Activated naive CD4-positive, alpha-beta T cell treated with anti-CD3 and anti-CD28 coated beads, Interleukin-2, amount 10 ng/mL, durations not matched to agents 7 days and 5 days (primary cell): ENCODE results near the gene NCL.

Experiments used
- CTCF ChIA-PET: fragments of 350-600 bp; sonication (Branson Sonifier 250); formaldehyde crosslinking; loops from one replicate; lab custom pipeline; 2021; ENCODE audit warnings: antibody characterized with exemption; lab: Charles Lee
- DNase-seq: peaks from one replicate; pipeline ENCODE4 v3.0.0-alpha.2; 2020
- H3K27ac Mint-ChIP-seq: one replicate; pipeline ENCODE4 v1.8.0; 2021; ENCODE audit warnings: mild to moderate bottlenecking, moderate library complexity, mixed read lengths
- H3K27me3 Mint-ChIP-seq: one replicate; pipeline ENCODE4 v1.8.0; 2021; ENCODE audit warnings: mild to moderate bottlenecking, mixed read lengths
- H3K36me3 Mint-ChIP-seq: one replicate; pipeline ENCODE4 v1.8.0; 2021; ENCODE audit warnings: mixed read lengths
- H3K4me1 Mint-ChIP-seq: one replicate; pipeline ENCODE4 v1.8.0; 2021; ENCODE audit warnings: mixed read lengths
- H3K4me3 Mint-ChIP-seq: one replicate; pipeline ENCODE4 v1.8.0; 2021; ENCODE audit warnings: mild to moderate bottlenecking, moderate library complexity, mixed read lengths
- H3K9me3 Mint-ChIP-seq: one replicate; pipeline ENCODE4 v1.8.0; 2021; ENCODE audit warnings: mixed read lengths

The NCL gene, protein sequence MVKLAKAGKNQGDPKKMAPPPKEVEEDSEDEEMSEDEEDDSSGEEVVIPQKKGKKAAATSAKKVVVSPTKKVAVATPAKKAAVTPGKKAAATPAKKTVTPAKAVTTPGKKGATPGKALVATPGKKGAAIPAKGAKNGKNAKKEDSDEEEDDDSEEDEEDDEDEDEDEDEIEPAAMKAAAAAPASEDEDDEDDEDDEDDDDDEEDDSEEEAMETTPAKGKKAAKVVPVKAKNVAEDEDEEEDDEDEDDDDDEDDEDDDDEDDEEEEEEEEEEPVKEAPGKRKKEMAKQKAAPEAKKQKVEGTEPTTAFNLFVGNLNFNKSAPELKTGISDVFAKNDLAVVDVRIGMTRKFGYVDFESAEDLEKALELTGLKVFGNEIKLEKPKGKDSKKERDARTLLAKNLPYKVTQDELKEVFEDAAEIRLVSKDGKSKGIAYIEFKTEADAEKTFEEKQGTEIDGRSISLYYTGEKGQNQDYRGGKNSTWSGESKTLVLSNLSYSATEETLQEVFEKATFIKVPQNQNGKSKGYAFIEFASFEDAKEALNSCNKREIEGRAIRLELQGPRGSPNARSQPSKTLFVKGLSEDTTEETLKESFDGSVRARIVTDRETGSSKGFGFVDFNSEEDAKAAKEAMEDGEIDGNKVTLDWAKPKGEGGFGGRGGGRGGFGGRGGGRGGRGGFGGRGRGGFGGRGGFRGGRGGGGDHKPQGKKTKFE

DNA sequence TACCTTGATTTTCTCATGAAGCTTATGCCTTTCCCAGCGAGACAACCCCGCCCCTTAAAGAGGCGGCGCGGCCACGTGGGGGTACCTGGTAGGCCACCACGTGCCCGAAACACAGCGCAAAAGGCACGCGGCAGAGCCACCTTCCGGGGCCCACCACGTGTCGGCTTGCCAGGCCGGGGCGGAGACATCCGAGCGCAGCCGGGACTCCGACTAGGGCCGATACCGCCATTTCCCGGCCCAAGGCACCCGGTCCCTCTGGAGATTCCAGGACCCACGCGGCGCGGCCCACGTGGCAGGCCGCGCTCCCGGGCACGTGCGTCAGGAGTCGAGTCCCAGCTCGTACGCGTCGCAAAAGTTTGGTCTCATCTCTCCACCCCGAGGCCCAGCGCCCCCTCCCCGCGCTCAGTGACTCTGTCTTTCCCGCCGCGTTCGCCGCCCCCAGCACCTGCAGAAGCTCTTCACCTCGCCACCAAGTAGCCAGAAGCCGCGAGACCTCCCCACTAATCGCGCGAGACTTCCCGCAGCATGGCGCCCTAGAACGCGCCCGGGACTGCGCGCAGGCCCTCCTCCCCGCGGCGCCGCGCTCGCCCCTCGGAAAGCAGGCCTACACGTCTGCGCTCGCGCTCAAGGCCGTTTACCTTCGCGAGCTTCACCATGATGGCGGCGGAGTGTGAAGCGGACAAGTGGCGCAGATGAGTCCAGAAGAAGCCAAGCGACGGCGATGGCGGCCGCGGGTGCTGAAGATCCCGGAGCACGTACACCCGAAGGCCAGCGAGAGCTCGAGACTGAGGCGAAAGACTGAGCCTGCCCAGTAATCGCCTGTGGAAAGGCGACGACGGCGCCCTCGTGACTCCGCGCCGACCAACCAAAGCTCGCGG lies at the start of gene NCL:
Gene NCL, minus strand, starts transcription at position 787 of the 878 bp plus-strand sequence. Its CDS starts 131 bp downstream, at position 656.
- Mint-ChIP-seq H3K4me3 (peak within 1 kb of the TSS; percentile 94), H3K9me3 (no peaks in the 10 kb centered on the region), H3K4me1 (peaks cover 49% of the 10 kb centered on the region), H3K27ac (peak within 1 kb of the TSS; percentile 99), H3K36me3 (peaks cover 41% of the 10 kb centered on the region), H3K27me3 (no peaks in the 10 kb centered on the region)
- CTCF ChIA-PET, result interaction anchor here (0.8 to 5.0 kb wide), 9 partner anchors 9 to 250 kb away, joined by 3 to 34 read pairs (median 3); no protein-coding TSS in a partner anchor
- peak; percentile 93 for DNase-seq

DNA sequence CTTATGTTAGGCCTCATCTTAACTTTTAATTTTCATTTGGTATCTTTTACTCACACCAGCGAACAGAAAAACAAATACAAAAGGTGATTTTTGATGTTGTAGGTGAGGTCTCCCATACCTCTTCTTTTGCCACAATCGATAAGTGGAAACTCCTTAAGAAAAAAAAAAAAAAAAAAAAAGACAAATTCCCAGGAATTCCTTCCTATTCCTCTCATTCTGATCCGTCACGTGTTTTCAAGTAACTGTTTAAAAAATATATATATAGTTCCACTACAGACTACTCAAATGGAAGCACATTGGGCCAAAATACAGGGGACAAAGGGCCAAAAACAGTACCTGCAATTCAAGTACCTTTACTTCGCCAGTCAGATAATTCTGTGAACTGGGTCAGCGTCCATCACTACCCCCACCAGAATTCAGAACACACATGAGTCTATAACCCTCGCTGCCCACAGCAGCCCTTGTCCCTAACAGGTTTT lies 49.5 kb upstream of the NCL start:
- Mint-ChIP-seq H3K4me3 (peak overlapping the region; percentile 81), H3K27ac (peak overlapping the region; percentile 88), H3K27me3 (peaks cover 18% of the 10 kb centered on the region), H3K4me1 (peaks cover 25% of the 10 kb centered on the region), H3K36me3 (peaks cover 2% of the 10 kb centered on the region), H3K9me3 (no peaks in the 10 kb centered on the region)
- CTCF ChIA-PET, result no interaction called here
- no peak for DNase-seq

DNA sequence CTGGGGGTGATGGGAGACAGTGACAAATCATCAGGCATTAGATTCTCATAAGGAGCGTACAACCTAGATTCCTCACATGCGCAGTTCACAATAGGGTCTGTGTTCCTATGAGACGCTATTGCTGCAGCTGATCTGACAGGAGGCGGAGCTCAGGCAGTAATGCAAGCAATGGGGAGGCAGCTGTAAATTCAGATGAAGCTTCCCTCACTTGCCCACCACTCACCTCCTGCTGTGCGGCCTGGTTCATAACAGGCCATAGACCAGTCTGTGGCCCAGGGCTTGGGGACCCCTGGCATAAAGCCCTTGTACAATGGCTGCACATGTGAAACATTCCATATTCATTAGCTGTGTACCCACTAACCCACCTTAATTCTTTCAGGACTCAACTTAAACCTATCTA lies 47.9 kb upstream of the NCL start:
- Mint-ChIP-seq H3K27me3 (peaks cover 8% of the 10 kb centered on the region), H3K27ac (no peak overlapping the region), H3K36me3 (peaks cover 2% of the 10 kb centered on the region), H3K4me1 (peaks cover 20% of the 10 kb centered on the region), H3K4me3 (no peak overlapping the region), H3K9me3 (no peaks in the 10 kb centered on the region)
- DNase-seq, result no peak
- CTCF ChIA-PET, result interaction anchor here (1.1 to 1.4 kb wide), 2 partner anchors 29 to 90 kb away, joined by 3 to 6 read pairs; no protein-coding TSS in a partner anchor

DNA sequence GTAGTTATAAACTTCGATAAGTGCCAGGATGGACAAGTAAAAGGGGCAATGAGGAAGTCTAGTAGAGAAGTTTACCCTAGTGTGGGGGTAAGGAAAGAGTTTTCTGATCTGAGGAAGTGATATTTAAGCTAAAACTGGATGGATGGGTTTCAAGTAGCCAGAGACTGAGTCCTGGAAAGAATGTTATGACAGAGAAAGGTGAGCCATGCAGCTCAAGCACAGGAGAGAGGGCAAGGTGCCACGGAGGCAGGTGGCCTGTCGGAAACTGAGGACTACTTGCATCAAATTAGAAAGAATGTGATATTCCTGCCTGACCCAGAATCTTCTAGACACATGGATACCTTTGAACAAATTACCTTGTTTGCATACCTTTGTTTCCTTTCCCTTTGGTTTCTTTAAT lies 39.5 kb upstream of the NCL start:
- H3K4me1 Mint-ChIP-seq, result no peaks in the 10 kb centered on the region

DNA sequence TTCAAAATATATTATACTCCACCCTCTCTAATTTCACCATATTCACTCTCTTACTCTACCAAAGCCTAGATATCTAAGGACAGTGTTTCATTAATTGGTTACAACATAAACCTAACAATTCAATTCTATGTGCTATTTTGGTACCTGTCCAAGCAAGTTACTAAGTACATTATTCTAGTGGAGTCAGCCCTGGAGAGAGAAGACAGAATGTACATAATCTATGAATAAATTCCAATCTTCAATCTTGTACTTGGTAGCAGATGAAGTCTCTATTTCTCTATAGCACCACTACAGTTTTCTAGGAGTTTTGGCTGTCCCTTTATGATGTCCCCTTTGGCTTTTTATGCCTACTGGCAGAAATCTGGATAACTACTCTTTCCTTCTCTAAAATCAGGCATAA lies 38.3 kb upstream of the NCL start:
- H3K4me3 Mint-ChIP-seq, result no peak overlapping the region
- no peak overlapping the region for H3K27ac Mint-ChIP-seq
- CTCF ChIA-PET, result no interaction called here
- no peaks in the 10 kb centered on the region for H3K4me1 Mint-ChIP-seq
- no peaks in the 10 kb centered on the region for H3K27me3 Mint-ChIP-seq
- DNase-seq, result no peak
- H3K9me3 Mint-ChIP-seq, result no peaks in the 10 kb centered on the region
- no peaks in the 10 kb centered on the region for H3K36me3 Mint-ChIP-seq

More for the DNA sequence above, 39.5 kb upstream of the NCL start:
- H3K9me3 Mint-ChIP-seq, result no peaks in the 10 kb centered on the region
- no peak overlapping the region for H3K27ac Mint-ChIP-seq
- DNase-seq, result no peak
- no peaks in the 10 kb centered on the region for H3K36me3 Mint-ChIP-seq
- H3K27me3 Mint-ChIP-seq, result no peaks in the 10 kb centered on the region
- CTCF ChIA-PET, result no interaction called here
- H3K4me3 Mint-ChIP-seq, result no peak overlapping the region

DNA sequence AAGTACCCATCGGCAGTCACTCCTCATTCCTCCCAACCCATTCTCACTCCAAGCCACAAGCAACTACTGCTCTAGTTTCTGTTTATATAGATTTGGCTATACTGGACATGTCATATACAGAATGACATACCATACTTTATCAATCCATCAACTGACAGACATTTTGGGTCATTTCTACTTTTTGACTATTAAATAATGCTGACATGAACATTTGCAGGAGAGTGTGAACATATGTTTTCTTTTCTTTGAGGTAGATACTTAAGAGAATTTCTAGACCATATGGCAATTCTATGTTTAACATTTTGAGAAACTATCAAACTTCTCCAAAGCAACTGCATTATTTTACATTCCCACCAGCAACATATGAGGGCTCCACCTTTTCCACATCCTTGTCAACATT lies 33.4 kb upstream of the NCL start:
- no peaks in the 10 kb centered on the region for H3K9me3 Mint-ChIP-seq
- no peak overlapping the region for H3K4me3 Mint-ChIP-seq
- H3K36me3 Mint-ChIP-seq, result no peaks in the 10 kb centered on the region
- H3K27ac Mint-ChIP-seq, result no peak overlapping the region
- no peaks in the 10 kb centered on the region for H3K27me3 Mint-ChIP-seq
- CTCF ChIA-PET, result interaction anchor here (1.6 kb wide), 1 partner anchor 14 kb away, joined by 3 read pairs; no protein-coding TSS in a partner anchor
- no peak for DNase-seq
- no peaks in the 10 kb centered on the region for H3K4me1 Mint-ChIP-seq

DNA sequence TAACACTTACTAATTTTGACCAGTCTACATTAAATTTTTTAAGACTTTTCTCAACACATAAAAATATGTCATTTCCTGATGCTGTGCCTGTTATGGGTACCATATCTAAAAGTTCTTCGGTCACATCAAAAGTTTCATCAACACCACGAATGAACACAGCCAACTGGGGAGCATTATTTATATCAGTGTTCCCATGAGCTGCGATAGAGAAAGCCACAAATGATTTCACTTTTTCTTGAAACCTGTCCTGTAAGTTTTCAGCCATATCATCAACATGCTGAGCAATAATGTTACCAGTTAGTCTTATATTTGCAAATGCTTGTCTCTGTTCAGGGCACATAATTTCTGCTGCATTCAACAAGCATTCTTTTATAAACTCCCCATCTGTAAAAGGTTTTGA lies 30.4 kb upstream of the NCL start:
- H3K4me3 Mint-ChIP-seq, result no peak overlapping the region
- no peaks in the 10 kb centered on the region for H3K4me1 Mint-ChIP-seq
- no peaks in the 10 kb centered on the region for H3K36me3 Mint-ChIP-seq
- H3K27me3 Mint-ChIP-seq, result no peaks in the 10 kb centered on the region
- DNase-seq, result no peak
- H3K9me3 Mint-ChIP-seq, result no peaks in the 10 kb centered on the region
- CTCF ChIA-PET, result no interaction called here
- no peak overlapping the region for H3K27ac Mint-ChIP-seq

DNA sequence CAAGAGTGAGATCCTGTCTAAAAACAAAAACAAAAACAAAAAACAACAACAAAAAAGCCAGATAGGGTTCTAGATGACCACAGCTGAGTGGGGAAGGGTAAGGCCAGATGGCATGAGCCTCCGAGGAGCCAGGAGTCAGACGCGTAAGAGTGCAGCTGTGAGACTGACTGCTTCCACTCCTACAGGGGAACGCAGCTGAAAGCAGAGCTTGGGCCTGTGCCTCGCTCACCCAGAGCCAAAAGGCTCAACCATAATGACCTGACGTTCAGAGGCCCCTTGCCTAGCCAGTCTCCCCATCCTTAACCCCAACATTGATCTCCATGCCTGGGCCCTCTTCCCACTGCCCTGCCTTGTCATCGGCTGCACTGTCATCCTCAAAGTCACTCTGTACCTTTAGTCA lies 26.5 kb upstream of the NCL start:
- DNase-seq, result no peak
- Mint-ChIP-seq H3K9me3 (no peaks in the 10 kb centered on the region), H3K27ac (no peak overlapping the region), H3K27me3 (peaks cover 7% of the 10 kb centered on the region), H3K36me3 (no peaks in the 10 kb centered on the region), H3K4me1 (peaks cover 9% of the 10 kb centered on the region), H3K4me3 (no peak overlapping the region)
- CTCF ChIA-PET, result interaction anchor here (1.0 to 1.2 kb wide), 2 partner anchors 8 to 10 kb away, joined by 3 read pairs; no protein-coding TSS in a partner anchor

DNA sequence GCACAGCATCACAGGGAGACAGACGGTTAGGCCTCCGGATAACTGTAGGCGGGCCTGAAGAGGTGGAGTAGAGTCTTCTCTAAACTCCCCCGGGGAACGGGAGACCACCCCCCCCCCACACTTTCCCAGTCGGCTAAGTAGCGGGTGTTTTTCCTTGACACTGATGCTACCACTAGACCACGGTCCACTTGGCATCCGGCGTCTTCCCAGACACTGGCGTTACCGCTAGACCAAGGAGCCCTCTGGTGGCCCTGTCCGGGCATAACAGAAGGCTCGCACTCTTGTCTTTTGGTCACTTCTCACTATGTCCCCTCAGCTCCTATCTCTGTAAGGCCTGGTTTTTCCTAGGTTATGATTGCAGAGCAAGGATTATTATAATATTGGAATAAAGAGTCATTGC lies 25.7 kb upstream of the NCL start:
- CTCF ChIA-PET, result interaction anchor here (1.2 kb wide), 1 partner anchor 9 kb away, joined by 3 read pairs; no protein-coding TSS in a partner anchor
- Mint-ChIP-seq H3K27ac (no peak overlapping the region), H3K4me1 (peaks cover 9% of the 10 kb centered on the region), H3K4me3 (no peak overlapping the region), H3K27me3 (peaks cover 7% of the 10 kb centered on the region), H3K9me3 (no peaks in the 10 kb centered on the region), H3K36me3 (no peaks in the 10 kb centered on the region)
- no peak for DNase-seq

DNA sequence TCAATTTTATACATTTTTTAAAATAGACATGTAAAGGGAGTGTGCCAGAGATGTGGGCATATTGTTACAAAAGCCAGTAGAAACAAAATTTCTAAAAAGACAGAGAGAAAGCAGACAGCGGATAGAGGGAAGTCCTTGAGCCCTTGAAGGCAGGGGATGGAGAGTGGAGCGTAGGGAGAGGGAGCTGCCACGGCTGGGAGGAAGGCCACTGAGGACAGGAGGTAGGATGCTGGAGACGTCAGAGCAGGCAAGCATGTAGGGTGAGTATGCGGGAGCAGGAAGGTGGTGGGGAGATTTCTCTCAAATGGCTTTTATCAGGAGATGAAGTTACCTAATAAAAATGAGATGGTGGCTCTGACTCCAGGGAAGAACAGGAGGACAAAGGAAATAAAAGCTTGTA lies 24.0 kb upstream of the NCL start:
- CTCF ChIA-PET, result interaction anchor here (0.6 to 1.3 kb wide), 2 partner anchors 70 to 258 kb away, joined by 3 read pairs; no protein-coding TSS in a partner anchor
- no peak for DNase-seq
- Mint-ChIP-seq H3K36me3 (no peaks in the 10 kb centered on the region), H3K4me3 (no peak overlapping the region), H3K9me3 (no peaks in the 10 kb centered on the region), H3K27me3 (peaks cover 7% of the 10 kb centered on the region), H3K27ac (peak overlapping the region; percentile 29), H3K4me1 (peaks cover 16% of the 10 kb centered on the region)

DNA sequence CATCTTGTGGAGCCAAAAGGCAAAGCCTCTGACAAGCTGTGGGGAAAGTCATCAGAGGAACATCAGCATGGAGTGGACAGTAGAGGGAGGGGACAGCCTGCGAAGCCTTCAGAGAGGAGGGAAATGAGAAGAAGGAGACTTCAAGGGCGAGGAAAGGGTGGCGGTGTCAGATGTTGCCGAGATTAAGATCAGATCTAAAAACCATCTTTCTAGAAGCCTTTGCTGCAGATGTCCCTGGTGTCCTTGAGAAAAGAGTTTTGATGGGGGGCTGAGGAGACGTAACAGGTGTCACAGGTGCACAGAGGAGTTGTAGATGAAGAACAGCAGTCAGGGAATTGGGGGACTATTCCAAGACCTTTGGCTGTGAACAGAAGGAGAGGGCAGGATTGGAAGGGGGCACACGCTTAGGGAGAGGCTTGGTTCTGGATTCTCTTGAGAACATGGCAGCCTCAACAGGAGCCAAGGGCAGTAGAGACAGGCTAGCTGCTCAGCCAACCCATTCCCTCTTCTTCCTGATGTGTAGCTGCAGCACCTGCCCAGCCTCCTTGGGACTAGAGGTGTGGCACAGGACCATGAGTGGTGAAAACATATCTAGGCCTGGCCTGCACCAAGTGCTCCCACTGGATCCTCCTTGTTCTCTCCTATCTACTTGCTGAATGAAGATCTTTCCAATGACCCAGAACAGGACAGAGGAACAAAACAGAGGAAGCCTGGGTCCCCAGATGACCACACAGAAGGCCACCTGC lies 22.7 kb upstream of the NCL start:
- CTCF ChIA-PET, result no interaction called here
- H3K36me3 Mint-ChIP-seq, result no peaks in the 10 kb centered on the region

DNA sequence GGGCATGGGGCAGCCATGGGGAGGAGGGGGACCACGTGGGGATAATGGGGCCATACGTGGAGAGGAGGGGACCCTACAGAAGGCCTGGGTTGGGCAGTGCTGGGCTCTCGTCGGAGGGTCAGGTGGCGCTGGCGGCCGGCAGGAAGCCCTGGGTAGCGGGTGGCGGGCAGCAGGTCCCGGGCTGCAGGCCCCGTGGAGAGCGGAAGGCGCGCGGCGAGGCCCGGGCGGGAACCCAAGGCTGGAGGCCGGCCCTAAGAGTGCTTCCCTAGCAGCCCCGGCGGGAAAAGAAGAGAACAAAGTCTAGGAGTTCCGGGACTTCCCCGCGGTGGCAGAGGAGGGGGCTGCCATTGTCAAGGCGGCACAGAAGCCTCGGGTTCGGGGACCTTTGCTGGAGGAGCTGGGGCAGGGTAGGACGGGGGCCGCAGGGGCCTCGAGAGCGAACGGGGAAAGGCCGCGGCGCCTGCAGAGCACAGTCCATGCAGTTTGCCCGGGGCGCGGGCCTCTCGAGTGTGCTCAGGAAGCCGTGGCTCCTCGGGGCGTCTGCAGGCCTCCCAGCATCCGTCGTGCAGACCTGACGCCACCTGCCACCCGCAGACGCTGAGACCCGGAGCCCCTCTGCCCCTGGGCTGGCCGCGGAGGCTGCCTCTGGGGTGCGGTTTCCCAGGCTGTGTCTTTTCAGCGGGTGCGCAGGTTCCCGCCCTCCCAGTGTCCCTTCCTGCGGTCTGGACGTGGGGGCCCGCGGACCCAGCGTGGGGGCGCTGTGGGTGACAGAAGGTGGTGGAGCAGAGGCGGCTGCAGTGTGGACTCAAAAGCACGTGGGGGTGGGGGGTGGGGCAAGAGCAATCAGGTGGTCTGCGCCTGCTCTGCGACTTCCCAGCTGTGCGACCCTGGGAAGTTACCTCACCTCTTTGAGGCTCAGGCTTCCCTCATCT lies 19.4 kb upstream of the NCL start:
- Mint-ChIP-seq H3K36me3 (no peaks in the 10 kb centered on the region), H3K4me1 (peaks cover 29% of the 10 kb centered on the region), H3K9me3 (no peaks in the 10 kb centered on the region), H3K4me3 (peak overlapping the region; percentile 77), H3K27ac (peak overlapping the region; percentile 92), H3K27me3 (peaks cover 12% of the 10 kb centered on the region)
- CTCF ChIA-PET, result interaction anchor here (0.6 to 4.0 kb wide), 16 partner anchors 8 to 189 kb away, joined by 3 to 35 read pairs (median 4); partner anchors contain the start of gene NCL
- peak; percentile 65 for DNase-seq

More for the DNA sequence above, 22.7 kb upstream of the NCL start:
- no peaks in the 10 kb centered on the region for H3K9me3 Mint-ChIP-seq
- DNase-seq, result no peak
- no peak overlapping the region for H3K4me3 Mint-ChIP-seq
- peaks cover 7% of the 10 kb centered on the region for H3K27me3 Mint-ChIP-seq
- H3K4me1 Mint-ChIP-seq, result peaks cover 22% of the 10 kb centered on the region
- no peak overlapping the region for H3K27ac Mint-ChIP-seq
